Limb (tissue), 2 donors: ENCODE data around the gene ATP2C2.

Experiments
- DNase-seq, 2 donors: peaks; one replicate each; pipeline ENCODE4 v3.0.0-alpha.2; 2016; ENCODE audit errors: extremely low spot score in 2 of 2

ATP2C2 gene

GRCh38 chr16:84487358-84487757 is 119.0 kb downstream of the ATP2C2 start:
- DNase-seq: no peak

- DNase-seq: no peak
Measured at GRCh38 chr16:84489131-84489530, 120.8 kb downstream of the ATP2C2 start.

DNA sequence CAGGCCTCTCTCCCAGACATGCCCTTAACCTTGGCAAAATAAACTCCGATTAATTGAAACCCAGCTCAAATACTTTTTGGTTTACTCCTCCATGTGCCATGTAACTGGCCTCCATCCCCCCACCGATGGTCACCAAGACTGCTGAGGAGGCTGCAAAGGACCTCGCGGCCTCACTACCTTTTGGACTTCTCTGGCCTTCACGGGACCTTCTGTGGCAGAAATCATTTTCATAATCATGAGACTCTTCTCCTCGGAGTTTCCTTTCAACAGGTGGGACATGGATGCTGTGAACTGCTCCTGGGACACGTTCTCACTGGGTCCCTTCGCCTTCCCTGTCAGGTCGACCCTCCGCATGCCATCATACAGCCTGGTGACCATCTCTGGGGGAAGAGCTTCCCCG is 127.2 kb downstream of the ATP2C2 start:
- DNase-seq: no peak

- no peak for DNase-seq
Measured at GRCh38 chr16:84496991-84497390, 128.7 kb downstream of the ATP2C2 start.

GRCh38 chr16:84497418-84498222 is 129.3 kb downstream of the ATP2C2 start:
- no peak for DNase-seq

GRCh38 chr16:84498223-84498610 is 129.9 kb downstream of the ATP2C2 start:
- no peak for DNase-seq

DNA sequence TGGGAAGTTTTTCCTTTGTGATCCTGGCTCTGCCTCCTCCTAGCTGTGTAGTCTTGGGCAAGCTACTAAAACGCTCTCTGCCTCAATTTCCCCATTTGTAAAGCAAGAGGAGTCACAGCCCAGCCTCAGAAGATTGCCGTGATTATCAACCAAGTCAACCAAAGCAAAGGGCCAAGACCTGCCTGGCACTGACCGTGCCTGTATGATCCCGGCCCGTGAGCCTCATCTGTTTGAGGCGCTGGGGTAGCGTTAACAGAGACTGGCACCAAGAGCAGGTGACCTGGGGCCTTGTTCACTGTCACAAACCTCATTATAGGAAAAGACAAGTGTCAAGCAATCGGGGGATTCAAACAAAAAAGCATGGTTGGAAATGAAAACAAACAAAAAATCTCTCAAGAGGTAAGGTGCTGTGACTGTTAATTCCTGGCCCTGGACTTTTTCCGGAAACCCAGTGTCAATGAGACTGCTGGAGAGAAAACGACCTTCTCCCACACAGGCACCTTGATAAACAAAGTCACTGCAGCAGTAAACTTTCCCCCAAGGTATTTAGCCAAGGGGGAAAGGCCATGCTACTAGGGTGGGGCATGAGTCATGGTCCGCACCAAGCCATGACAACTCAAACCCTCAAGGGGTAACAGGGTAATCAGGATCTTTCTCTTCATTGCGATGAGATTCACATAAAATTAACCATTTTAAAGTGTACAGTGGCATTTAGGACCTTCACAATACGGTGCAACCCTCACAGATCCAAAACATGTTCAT is 130.7 kb downstream of the ATP2C2 start:
- DNase-seq: no peak

DNA sequence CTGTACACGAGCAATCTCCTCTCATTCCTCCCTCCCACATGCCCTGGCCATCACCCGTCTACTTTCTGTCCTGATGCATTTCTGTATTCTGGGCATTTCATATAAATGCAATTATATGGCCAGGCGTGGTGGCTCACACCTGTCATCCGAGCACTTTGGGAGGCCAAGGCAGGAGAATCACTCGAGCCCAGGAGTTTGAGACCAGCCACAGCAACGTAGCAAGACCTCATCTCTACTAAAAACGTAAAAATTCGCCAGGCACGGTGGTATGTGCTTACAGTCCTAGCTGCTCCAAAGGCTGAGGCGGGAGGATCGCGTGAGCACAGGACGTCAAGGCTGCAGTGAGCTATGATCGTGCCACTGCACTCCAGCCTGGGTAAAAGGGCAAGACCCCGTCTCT is 131.3 kb downstream of the ATP2C2 start:
- no peak for DNase-seq

GRCh38 chr16:84500531-84500930 is 132.2 kb downstream of the ATP2C2 start:
- DNase-seq: no peak

- no peak for DNase-seq
Measured at GRCh38 chr16:84501077-84501735, 132.9 kb downstream of the ATP2C2 start.

GRCh38 chr16:84502075-84502474 is 133.7 kb downstream of the ATP2C2 start:
- DNase-seq: no peak

GRCh38 chr16:84502581-84502980 is 134.2 kb downstream of the ATP2C2 start:
- no peak for DNase-seq

DNA sequence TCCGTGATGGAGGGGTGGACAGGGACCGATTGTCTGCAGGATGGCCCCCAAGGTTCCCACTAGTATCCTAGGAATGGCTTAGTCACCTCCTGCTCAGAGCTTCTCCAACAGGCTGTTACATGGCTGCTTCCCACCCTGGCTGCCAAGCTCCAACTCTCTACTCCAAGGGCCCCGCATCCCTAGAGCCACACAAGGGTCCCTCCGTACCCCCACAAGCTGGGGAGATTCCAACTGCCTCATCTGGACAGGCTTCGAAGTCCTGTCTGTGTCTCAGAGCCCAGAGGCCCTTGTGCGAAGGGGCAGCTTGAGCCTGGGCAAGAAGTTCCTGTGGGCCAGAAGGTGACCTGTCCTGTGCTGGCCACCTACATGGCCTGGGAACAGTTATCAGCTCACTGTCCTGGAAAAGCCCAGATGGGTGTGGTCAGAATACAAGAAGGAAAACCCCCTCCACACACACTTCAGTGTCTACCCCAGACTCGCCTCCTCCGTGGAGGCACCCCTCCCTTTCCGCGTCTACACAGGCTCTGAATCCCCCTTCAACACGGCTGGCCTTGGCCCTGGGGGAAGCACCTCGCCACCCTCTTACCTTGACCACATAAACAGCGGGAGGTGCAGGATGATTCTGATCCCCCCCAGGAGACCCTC is 135.5 kb downstream of the ATP2C2 start:
- DNase-seq: peak in 1 of 2 donors; percentile 56

DNA sequence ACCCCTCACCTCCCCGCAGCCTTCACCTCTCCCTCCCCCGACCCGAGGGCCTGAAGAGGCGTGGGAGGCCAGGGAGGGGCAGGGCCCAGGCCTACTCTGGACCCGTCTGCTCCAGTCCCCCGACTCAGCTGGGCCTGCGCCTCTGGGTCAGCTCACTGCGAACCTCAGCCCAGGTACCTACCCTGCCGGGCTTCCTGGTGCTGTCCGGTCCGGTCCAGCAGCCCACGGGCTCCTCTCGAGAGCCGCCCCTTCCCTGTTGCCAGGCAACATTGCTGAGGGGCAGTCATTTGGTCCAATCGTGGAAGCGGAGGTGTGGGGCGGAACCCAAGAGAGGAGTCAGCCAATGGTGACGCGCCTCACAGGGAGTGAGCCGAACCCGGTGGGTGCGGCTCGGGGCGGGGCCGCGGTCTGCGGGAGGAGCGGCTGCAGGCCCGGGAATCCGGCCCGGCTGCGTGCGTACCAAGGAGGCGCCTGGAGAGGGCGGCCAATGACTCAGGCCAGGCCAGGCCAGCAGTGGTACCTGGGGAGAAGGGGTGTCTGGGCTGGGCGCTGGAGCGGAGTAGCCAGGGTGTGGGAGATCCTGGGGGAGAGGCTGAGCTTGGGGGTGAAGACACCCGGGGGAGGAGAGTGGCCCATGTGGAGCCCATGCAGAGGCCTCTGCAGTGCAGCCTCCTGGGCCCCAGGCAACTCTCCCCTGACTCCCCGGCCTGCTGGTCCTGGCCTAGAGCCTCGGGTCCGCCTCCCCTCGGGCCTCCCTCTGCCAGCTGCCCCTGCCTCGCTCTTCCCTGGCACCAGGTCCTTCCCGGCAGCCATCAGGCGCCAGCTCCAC is 136.3 kb downstream of the ATP2C2 start, which contains the start of gene MEAK7:
Gene MEAK7, minus strand, starts transcription at position 240 of the 829 bp plus-strand sequence. CDS start 6,573 bp downstream, outside the sequence.
- peak; percentile 97 to 99 for DNase-seq

GRCh38 chr16:84505249-84506187 is 137.2 kb downstream of the ATP2C2 start:
- no peak for DNase-seq

- no peak for DNase-seq
Measured at GRCh38 chr16:84507011-84507982, 139.0 kb downstream of the ATP2C2 start.

DNA sequence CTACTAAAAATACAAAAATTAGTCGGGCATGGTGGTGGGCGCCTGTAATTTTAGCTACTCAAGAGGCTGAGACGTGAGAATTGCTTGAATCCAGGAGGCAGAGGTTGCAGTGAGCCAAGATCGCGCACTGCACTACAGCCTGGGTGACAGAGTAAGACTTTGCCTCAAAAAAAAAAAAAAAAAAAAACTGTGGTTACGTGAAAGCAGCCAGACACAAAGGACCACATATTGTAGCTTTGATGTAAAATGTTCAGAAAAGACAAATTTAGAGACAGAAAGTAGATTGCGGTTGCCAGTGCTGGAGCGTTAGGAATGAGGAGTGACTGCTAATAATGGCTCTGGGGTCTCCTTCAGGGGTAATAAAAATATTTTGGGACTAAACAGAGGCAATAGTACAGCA is 140.2 kb downstream of the ATP2C2 start:
- no peak for DNase-seq
